Measurements from ENCODE around the gene ABCB11. TPM values are rescaled to one million over a fixed set of nuclear protein-coding genes. Genes with fewer than 3 reads are reported as not detected.

ABCB11 gene
- total RNA-seq, 1 donor from 2014 or later: not detected

- DNase-seq: no peak
- intact Hi-C loops (cut with micrococcal nuclease): no loop called here
- peaks cover 17% of the 10 kb centered on the region for H3K4me1 Mint-ChIP-seq
- no peak overlapping the region for H3K27ac Mint-ChIP-seq
- H3K4me3 Mint-ChIP-seq: no peak overlapping the region
- peaks cover 3% of the 10 kb centered on the region for H3K9me3 Mint-ChIP-seq
- no peaks in the 10 kb centered on the region for H3K36me3 Mint-ChIP-seq (ENCODE audit: low read depth)
- no peaks in the 10 kb centered on the region for H3K27me3 Mint-ChIP-seq
Observed at GRCh38 chr2:168968342-168968741, 62.8 kb downstream of the ABCB11 start.

- intact Hi-C loops (cut with micrococcal nuclease): loop anchor here (2.0 to 5.0 kb wide), 3 partner anchors 108 to 258 kb away; no protein-coding TSS in a partner anchor
Observed at GRCh38 chr2:168964251-168964807, 66.8 kb downstream of the ABCB11 start.

GRCh38 chr2:168962636-168963035 is 68.5 kb downstream of the ABCB11 start:
- no peak for DNase-seq
- H3K27me3 Mint-ChIP-seq: peaks cover 2% of the 10 kb centered on the region
- peaks cover 21% of the 10 kb centered on the region for H3K4me1 Mint-ChIP-seq
- intact Hi-C loops (cut with micrococcal nuclease): loop anchor here (5.0 kb wide), 2 partner anchors 110 to 260 kb away; no protein-coding TSS in a partner anchor
- no peak overlapping the region for H3K4me3 Mint-ChIP-seq
- no peaks in the 10 kb centered on the region for H3K36me3 Mint-ChIP-seq (ENCODE audit: low read depth)
- H3K9me3 Mint-ChIP-seq: peaks cover 3% of the 10 kb centered on the region
- no peak overlapping the region for H3K27ac Mint-ChIP-seq

More at GRCh38 chr2:168964251-168964807, 66.8 kb downstream of the ABCB11 start:
- Mint-ChIP-seq H3K27ac (no peak overlapping the region), H3K27me3 (no peaks in the 10 kb centered on the region), H3K4me3 (no peak overlapping the region), H3K9me3 (peaks cover 3% of the 10 kb centered on the region), H3K36me3 (ENCODE audit: low read depth) (no peaks in the 10 kb centered on the region), H3K4me1 (peaks cover 21% of the 10 kb centered on the region)
- DNase-seq: peak; percentile 60

GRCh38 chr2:168961450-168962229 is 69.5 kb downstream of the ABCB11 start:
- H3K36me3 Mint-ChIP-seq (ENCODE audit: low read depth): no peaks in the 10 kb centered on the region
- H3K27ac Mint-ChIP-seq: no peak overlapping the region

GRCh38 chr2:168956392-168956791 is 74.7 kb downstream of the ABCB11 start:
- DNase-seq: no peak
- H3K27ac Mint-ChIP-seq: no peak overlapping the region
- H3K9me3 Mint-ChIP-seq: peaks cover 14% of the 10 kb centered on the region
- H3K36me3 Mint-ChIP-seq (ENCODE audit: low read depth): no peaks in the 10 kb centered on the region
- H3K27me3 Mint-ChIP-seq: peaks cover 30% of the 10 kb centered on the region
- H3K4me1 Mint-ChIP-seq: peaks cover 2% of the 10 kb centered on the region
- no peak overlapping the region for H3K4me3 Mint-ChIP-seq
- intact Hi-C loops (cut with micrococcal nuclease): no loop called here

More at GRCh38 chr2:168961450-168962229, 69.5 kb downstream of the ABCB11 start:
- peak; percentile 85 for DNase-seq
- Mint-ChIP-seq H3K9me3 (peaks cover 3% of the 10 kb centered on the region), H3K4me3 (no peak overlapping the region), H3K4me1 (peaks cover 21% of the 10 kb centered on the region), H3K27me3 (peaks cover 4% of the 10 kb centered on the region)
- intact Hi-C loops (cut with micrococcal nuclease): loop anchor here (1.0 to 5.0 kb wide), 5 partner anchors 111 to 261 kb away; no protein-coding TSS in a partner anchor

- peaks cover 14% of the 10 kb centered on the region for H3K9me3 Mint-ChIP-seq
- H3K27ac Mint-ChIP-seq: no peak overlapping the region
- no peak for DNase-seq
- no peak overlapping the region for H3K4me3 Mint-ChIP-seq
- H3K36me3 Mint-ChIP-seq (ENCODE audit: low read depth): no peaks in the 10 kb centered on the region
- intact Hi-C loops (cut with micrococcal nuclease): no loop called here
- no peaks in the 10 kb centered on the region for H3K4me1 Mint-ChIP-seq
- peaks cover 34% of the 10 kb centered on the region for H3K27me3 Mint-ChIP-seq
Observed at GRCh38 chr2:168955321-168955720, 75.8 kb downstream of the ABCB11 start.

- H3K27ac Mint-ChIP-seq: no peak overlapping the region
- no peaks in the 10 kb centered on the region for H3K36me3 Mint-ChIP-seq (ENCODE audit: low read depth)
- peaks cover 36% of the 10 kb centered on the region for H3K27me3 Mint-ChIP-seq
- DNase-seq: no peak
- H3K9me3 Mint-ChIP-seq: peaks cover 14% of the 10 kb centered on the region
- no peak overlapping the region for H3K4me3 Mint-ChIP-seq
- H3K4me1 Mint-ChIP-seq: no peaks in the 10 kb centered on the region
- intact Hi-C loops (cut with micrococcal nuclease): no loop called here
Observed at GRCh38 chr2:168954256-168954655, 76.9 kb downstream of the ABCB11 start.

GRCh38 chr2:168952424-168952823 is 78.7 kb downstream of the ABCB11 start:
- intact Hi-C loops (cut with micrococcal nuclease): no loop called here
- H3K36me3 Mint-ChIP-seq (ENCODE audit: low read depth): no peaks in the 10 kb centered on the region
- no peak overlapping the region for H3K4me3 Mint-ChIP-seq
- peaks cover 39% of the 10 kb centered on the region for H3K27me3 Mint-ChIP-seq
- H3K9me3 Mint-ChIP-seq: peaks cover 14% of the 10 kb centered on the region
- no peak overlapping the region for H3K27ac Mint-ChIP-seq
- no peak for DNase-seq
- H3K4me1 Mint-ChIP-seq: peaks cover 2% of the 10 kb centered on the region

- intact Hi-C loops (cut with micrococcal nuclease): no loop called here
- Mint-ChIP-seq H3K36me3 (ENCODE audit: low read depth) (no peaks in the 10 kb centered on the region), H3K4me1 (peaks cover 2% of the 10 kb centered on the region), H3K4me3 (no peak overlapping the region), H3K9me3 (peaks cover 14% of the 10 kb centered on the region), H3K27ac (no peak overlapping the region), H3K27me3 (peaks cover 43% of the 10 kb centered on the region)
- no peak for DNase-seq
Observed at GRCh38 chr2:168951871-168952270, 79.3 kb downstream of the ABCB11 start.

GRCh38 chr2:168949324-168949723 is 81.8 kb downstream of the ABCB11 start:
- peaks cover 2% of the 10 kb centered on the region for H3K4me1 Mint-ChIP-seq
- no peak overlapping the region for H3K27ac Mint-ChIP-seq
- no peak overlapping the region for H3K4me3 Mint-ChIP-seq
- intact Hi-C loops (cut with micrococcal nuclease): no loop called here
- H3K9me3 Mint-ChIP-seq: peaks cover 14% of the 10 kb centered on the region
- H3K27me3 Mint-ChIP-seq: peaks cover 49% of the 10 kb centered on the region
- no peak for DNase-seq
- no peaks in the 10 kb centered on the region for H3K36me3 Mint-ChIP-seq (ENCODE audit: low read depth)

GRCh38 chr2:168948621-168949212 is 82.4 kb downstream of the ABCB11 start:
- Mint-ChIP-seq H3K27ac (no peak overlapping the region), H3K27me3 (peaks cover 48% of the 10 kb centered on the region), H3K36me3 (ENCODE audit: low read depth) (no peaks in the 10 kb centered on the region), H3K9me3 (peaks cover 14% of the 10 kb centered on the region), H3K4me1 (peaks cover 2% of the 10 kb centered on the region), H3K4me3 (no peak overlapping the region)
- intact Hi-C loops (cut with micrococcal nuclease): no loop called here
- no peak for DNase-seq

GRCh38 chr2:168945508-168945907 is 85.6 kb downstream of the ABCB11 start:
- DNase-seq: no peak
- H3K36me3 Mint-ChIP-seq (ENCODE audit: low read depth): no peaks in the 10 kb centered on the region

GRCh38 chr2:168944065-168944464 is 87.1 kb downstream of the ABCB11 start:
- Mint-ChIP-seq H3K4me1 (peaks cover 2% of the 10 kb centered on the region), H3K27ac (no peak overlapping the region), H3K9me3 (no peaks in the 10 kb centered on the region), H3K4me3 (no peak overlapping the region), H3K36me3 (ENCODE audit: low read depth) (no peaks in the 10 kb centered on the region), H3K27me3 (peaks cover 29% of the 10 kb centered on the region)
- DNase-seq: no peak
- intact Hi-C loops (cut with micrococcal nuclease): no loop called here

More at GRCh38 chr2:168945508-168945907, 85.6 kb downstream of the ABCB11 start:
- Mint-ChIP-seq H3K27me3 (peaks cover 31% of the 10 kb centered on the region), H3K27ac (no peak overlapping the region), H3K4me1 (peaks cover 2% of the 10 kb centered on the region), H3K9me3 (no peaks in the 10 kb centered on the region), H3K4me3 (no peak overlapping the region)
- intact Hi-C loops (cut with micrococcal nuclease): no loop called here

- H3K27me3 Mint-ChIP-seq: peaks cover 23% of the 10 kb centered on the region
- no peaks in the 10 kb centered on the region for H3K4me1 Mint-ChIP-seq
- intact Hi-C loops (cut with micrococcal nuclease): no loop called here
Observed at GRCh38 chr2:168941297-168941696, 89.8 kb downstream of the ABCB11 start.

More at GRCh38 chr2:168941297-168941696, 89.8 kb downstream of the ABCB11 start:
- DNase-seq: no peak
- no peaks in the 10 kb centered on the region for H3K36me3 Mint-ChIP-seq (ENCODE audit: low read depth)
- H3K4me3 Mint-ChIP-seq: no peak overlapping the region
- H3K9me3 Mint-ChIP-seq: no peaks in the 10 kb centered on the region
- no peak overlapping the region for H3K27ac Mint-ChIP-seq
